HG03460 (cell line): ENCODE data around the gene C5orf58.
"Not testable (repeated sequence)": the region's sequence is repeated elsewhere in the genome, so short reads cannot be mapped to it uniquely, and the experiment has no call there.

Source experiments
- ATAC-seq: cut with Tn5 transposase; IDR thresholded peaks from one replicate; pipeline ENCODE4 v1.9.1; 2021; ENCODE audit not compliant: unreplicated experiment

Gene C5orf58

DNA sequence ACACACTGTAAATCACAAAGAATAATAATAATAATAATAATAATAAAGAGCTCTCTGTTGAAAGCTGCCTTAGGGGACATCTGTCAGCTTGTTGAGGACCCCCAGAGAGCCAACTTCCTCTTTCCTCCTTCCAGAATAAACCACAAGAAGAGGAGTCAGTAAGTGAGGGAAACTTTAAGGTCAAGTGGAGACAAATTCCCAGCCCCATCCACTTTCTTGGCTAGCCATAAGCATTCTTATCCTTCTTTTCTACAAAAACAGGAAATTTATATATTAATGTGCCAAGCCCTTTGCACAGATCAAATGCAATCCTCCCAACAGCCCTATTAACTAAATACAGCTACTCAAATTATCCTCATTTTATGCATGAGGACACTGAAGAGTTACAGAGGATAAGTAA is 9.4 kb upstream of the C5orf58 start:
- ATAC-seq, result no peak

DNA sequence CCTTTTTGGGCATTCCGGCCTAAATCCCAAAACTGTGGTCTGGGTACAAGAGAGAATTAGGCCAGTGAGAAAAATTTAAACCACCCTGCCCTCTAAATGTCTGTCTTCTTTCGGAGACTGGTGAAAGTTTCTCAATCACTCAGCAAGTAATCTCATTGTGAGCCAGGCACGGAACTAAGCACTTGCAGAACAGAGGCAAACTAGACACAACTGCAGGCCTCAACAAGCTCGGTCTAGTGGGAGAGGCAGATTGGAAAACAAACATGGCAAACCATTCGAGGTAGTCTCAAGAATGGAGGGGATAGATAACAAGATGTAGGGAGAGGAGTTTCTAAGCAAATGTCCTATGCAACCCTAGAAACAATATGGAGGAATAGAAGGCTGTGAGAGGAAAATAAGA is 8.9 kb upstream of the C5orf58 start:
- ATAC-seq, result no peak

DNA sequence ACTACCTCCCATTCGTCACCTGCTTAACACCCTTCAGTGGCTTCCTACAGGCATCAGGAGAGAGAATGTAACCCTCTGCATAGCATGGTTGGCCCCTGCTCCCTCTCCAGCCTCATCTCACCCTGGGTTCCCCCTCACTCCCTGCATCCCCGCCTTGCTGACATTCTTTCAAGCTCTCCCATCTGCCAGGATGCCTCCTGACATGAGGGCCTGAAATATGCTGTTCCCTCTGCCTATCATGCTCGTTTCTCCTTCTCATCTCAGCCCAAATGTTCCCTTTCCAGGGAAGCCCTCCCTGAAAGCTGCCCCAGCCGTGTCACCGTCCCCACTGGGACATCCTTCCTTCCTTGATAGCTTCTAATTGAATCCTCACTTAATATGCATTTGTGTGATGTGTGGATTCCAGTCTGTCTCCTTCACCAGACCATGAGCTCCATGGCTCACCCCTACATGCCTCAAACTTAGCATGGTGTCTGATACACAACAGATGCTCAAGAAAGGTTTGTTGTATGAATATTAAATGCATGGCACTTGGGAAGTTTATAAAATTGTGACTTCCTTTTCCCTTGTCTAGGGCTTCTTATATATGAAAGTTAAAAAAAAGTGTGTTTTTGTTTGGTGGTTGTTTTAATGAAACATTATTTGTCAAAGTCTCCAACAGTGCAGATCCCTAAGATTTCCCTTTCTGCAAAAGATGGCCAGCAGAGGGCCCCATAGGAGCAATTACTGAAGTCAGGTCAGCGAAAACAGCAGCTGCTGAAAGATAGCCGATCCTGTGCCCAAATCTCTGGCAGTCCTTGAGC is 7.3 kb upstream of the C5orf58 start:
- peak; percentile 62 for ATAC-seq

DNA sequence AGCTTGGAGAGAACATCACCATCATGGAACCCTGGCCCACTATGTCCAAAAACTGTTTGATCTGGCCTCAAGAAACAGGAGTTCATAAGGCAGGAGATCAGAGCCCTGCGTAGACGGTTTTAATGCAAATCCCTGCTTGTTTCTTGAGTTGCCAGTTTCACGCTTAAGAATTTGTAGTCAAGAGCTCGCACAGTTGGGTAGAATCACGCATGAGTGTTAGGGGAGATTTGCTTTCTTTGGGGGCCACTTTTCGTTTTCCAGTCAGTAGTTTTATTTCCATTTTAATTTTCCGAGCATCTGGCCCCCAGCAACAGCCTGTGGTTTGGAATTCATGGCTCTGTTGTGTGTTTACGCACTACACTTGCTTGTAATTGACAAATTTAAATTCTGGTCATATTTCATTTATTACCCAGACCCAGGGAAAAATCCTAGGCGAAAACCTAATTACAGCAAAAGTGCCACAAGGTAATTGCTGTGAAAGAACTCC is 6.6 kb upstream of the C5orf58 start:
- ATAC-seq, result no peak

DNA sequence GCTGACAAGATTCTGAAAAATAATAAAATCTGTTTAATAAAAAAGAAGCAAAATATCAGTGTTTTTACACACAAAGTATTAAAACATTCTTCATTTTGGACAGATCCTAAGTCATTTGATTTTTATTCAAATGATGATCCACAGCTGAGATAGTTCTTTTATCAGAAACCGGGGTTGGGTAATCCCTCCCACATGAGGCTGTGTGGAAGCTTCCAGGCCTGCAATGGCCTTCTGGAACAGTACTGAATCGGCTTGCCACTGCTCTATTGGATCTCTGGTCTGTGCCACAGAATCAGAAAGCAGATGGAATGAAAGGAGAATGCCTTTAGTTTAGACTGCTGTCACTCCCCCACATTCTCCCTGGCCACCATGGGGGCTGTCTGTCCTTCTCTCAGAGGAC is 6.1 kb upstream of the C5orf58 start:
- no peak for ATAC-seq

DNA sequence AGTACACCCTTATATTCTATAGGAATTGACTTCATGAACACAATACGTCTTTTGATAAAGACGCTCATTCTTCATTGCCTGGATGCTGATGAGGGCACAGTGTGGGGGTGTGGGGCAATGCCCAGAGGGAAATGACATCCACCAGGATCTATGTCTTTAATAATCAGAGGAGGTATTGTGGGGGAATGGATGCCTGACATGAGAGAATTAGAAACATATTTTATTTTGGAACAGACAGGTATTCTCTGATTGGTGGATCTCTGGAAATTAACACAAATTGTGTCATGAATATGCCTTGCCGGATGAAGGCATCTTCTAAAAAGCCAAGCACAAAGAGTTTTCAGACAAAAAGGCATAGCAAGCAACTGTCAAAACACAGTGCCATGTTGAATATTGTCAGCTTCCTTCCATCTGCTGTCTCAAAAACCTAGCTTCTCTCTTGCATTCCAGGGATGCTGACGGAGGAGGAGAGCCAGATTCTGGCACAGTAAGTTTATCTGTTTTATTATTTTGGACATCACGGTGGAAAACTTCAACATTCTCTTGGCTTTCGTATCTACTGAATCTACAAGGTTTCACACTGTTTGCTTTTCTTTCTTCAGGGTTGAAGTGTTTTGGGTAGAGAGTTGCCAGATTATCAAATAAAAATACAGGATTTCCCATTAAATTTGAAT is 3.9 kb upstream of the C5orf58 start:
- ATAC-seq, result no peak

DNA sequence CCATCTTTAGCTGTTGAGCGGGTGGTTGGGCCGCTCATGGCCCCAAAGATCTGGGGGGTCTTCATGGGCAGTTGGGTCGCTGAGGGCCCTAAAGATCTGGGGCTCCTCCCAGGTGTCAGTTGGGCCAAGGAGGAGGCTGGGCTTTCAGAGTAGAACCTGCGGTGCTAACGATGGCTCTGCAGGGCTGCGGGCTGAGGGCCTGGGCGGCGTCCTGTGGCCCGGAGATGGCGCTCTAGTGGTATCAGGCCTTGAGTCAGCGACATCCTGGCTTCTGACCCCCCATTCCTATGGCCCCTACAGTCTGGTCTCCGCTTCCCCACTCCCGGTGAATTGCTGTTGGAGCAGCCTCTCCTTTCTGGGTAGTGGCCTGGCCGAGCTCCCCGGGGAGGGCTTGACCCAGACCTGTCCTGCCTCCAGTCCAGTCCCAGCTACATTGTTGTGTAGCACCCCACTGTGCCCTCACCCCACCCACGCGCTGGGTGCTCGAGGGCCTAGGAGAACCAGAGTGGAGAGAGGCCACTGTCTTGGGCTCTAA is 640 bp downstream of the C5orf58 start:
- ATAC-seq, result no peak

DNA sequence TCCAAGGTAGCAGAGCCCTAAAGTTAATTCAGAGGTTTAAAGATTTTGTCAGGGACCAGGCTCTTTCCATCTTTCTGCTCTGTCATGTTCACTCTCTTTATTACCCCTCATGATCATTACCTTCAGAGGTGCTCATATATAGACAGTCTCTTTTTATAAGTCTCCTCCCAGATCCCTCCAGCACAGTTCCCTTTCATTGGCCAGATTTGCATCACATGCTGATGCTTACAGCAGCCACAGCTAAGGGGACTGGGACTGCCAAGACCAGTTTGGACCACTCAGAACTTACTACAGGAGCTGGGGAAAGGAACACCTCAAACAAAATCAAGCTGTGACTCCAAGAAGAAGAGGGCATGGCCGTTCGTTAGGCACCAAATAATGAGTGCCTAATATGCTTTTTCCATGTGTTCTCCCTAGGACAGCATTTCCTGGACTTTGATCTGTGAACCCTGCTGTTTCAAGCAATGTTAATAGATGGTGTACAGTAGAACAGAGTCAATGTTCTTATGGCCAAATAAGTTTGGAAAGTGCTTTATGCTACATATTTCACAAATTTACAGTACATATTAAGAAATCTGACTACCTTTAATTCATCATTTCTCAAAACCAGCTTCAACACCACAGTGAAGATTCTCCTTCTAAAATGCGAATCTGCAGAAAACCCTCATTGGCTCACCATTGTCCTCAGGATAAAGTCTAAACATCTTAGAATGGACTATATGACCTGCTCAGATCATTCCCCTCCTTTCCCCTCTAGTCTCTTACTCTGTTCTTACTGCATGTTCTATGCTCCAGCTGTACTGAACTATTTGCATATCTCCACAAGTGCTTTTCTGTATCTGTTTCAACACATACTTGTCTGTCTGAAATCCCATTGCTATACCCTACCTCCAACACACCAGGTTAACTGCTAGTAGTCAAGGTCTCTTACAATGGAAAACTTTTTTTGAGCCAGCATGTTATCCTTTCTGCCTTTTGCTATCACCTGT is 3.4 kb downstream of the C5orf58 start:
- ATAC-seq, result no peak

DNA sequence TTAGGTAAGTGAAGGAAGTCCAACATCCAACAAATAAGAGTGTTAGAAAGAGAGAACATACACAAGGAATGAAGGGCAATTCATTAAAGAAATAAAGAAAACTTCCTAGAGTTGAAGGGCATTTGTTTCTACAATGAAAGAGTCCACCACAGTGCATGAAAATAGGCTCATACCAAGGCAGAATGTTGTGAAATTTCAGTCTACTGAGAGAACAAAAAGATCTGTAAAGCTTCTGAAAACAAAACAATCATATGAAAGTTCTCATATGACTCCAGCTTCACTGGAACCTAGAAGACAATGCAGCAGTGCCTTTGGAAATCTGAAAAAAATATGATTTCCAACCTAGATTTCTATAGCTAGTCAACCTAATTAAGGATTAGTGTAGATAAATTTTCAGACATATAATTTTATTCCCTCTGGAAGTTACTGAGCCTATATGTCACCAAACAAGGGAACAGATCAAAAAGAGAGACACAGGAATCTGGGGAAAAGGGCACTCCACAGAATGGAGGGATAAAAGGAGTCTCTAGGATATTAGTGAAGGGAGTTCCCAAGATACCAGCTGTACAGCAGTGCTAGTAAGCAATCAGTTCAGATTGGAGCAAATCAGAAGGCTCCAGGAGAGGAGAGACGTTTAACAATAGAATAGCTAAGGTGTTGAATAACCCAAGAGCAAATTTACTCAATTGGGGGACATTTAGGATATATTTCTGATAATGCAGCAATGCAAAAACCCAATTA is 5.8 kb downstream of the C5orf58 start:
- no peak for ATAC-seq

DNA sequence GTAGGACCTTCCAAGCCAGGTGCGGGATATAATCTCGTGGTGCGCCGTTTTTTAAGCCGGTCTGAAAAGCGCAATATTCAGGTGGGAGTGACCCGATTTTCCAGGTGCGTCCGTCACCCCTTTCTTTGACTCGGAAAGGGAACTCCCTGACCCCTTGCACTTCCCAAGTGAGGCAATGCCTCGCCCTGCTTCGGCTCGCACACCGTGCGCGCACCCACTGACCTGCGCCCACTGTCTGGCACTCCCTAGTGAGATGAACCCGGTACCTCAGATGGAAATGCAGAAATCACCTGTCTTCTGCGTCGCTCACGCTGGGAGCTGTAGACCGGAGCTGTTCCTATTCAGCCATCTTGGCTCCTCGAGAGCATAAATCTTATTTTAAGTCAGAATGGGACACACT is 12.7 kb downstream of the C5orf58 start:
- ATAC-seq, result not testable (repeated sequence)

DNA sequence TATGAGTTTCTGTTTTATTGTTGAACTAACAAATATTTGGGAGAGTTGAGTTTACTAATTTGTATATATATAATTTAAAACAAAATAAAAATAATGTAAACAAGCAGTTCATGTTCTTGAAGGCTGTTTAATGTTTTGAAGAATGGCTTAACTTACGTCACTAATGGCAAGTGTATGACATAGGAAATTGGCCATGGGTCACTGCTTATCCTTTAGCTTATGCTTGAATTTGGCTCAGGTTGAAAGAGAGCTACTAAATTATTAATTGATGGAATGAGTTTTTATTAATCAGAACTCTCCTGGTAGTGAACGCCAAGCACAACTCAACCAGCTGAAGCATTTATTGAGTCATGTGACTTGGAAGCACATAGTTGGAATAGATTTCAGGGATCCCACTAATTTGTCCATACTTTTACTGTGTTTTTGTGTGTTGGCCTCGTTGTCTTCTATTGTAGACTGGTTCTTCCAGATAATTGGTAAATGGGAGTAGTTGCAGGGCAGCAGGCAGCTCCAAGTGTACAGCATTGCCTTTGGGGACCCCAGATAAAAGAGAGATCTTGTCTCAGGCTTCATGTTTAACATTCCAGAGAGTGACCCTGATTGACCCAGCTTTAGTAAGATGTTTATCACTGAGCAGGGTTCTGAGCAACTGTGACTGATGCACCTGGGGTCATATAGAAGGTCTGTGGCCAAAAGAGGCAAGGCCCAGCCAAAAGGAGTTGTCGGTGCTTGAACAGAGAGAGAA is 13.5 kb downstream of the C5orf58 start:
- ATAC-seq, result no peak

DNA sequence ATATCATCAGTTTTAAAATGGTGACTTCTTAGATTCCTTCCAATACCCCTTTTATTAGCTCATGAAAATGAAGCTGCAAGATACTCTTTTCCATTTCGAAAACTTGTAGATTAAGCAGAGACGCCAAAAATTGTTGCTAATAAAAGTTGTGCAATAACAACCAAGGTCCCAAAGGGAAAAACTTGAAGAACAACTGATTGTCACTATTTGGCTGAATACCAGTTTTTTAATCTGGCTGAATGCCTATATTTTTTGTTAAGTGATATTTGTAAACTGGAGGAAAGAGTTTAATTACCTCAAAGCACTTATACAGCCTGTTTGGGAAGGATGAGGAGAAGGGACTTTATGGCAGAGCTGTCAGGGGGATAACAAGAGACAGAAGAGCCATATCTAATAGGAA is 14.6 kb downstream of the C5orf58 start:
- no peak for ATAC-seq

DNA sequence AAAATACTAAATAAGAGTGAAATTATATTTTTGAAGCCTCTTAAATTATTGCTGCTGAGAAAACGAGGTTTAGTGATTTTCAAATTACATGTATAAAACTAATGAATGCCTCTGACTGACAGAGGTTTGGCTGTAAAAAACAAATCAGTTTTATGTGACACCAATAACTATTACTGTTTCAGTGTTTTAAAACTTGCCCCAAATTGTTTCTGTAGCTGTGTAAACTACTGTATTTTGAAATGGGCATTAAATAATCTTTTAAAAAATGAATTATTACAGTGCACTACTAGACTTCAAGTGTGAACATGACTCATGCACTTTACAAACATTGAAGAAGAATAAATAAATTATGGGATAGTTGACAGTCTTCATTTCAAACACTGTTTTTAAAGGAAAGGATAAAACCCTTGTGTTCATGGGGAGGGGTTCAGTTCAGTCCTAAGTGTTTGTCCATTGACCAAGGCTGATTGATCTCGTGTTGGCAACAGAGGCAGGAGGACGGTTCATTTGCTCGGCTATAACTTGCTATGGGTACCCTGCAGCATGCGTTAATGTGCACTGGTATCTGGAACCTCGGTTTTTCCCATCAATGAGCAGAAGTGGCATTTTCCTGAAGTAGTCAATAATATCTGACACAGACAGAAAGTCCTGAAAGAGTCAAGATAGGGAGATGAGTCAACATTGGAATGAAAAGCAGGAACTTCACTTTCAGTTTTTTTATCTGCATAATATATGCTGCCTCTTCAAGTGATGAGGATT is 15.6 kb downstream of the C5orf58 start:
- ATAC-seq, result no peak

DNA sequence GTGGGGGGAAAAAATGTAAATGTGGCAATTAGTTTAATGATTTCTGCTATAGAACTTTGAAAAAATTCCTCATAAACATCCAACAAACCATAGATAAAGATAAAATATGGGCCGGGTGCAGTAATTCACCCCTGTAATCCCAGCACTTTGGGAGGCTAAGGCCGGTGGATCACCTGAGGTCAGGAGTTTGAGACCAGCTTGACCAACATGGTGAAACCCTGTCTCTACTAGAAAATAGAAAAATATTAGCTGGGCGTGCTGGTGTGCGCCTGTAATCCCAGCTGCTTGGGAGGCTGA is 16.1 kb downstream of the C5orf58 start:
- not testable (repeated sequence) for ATAC-seq

DNA sequence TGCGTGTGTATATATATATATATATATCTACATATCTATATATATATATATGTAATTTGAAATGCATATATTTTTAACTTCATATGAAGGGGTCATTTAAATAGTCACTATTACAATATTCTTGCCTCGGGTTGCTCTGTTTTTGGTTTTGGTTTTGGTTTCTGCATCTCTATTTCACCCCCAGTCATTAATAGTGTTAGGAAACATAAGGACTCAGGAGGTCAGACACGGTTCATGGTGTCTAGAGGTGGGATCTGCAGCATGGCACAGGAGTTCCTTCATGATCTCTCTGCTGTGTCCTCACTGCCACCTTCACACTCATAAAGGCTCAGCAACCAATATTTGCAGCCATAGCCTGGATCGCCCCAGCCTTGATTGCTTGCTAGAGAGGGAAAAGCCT is 16.6 kb downstream of the C5orf58 start:
- no peak for ATAC-seq

DNA sequence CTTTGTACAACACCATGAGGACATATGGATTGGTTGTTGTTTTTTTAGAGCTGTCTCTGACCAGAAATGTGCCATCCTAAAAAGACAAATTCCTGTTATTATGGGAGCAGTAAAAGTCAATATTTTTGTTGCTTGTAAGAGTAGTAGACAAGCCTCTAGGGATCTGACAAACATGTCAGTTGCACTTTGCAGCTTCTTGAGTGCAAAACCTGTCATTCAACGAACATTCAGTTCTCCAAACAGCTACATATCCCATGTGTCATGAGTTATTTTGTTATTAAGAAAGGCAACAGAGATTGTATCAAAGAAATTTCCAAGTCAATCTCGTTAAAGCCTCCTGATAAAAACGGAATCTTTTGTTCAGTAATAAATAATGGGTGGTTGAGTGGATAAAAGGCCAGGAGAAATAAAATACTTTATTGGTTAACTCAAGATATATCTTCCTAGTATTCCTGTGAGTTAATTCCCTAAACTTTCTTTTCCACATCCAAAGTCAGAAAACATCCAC is 18.1 kb downstream of the C5orf58 start:
- ATAC-seq, result no peak

DNA sequence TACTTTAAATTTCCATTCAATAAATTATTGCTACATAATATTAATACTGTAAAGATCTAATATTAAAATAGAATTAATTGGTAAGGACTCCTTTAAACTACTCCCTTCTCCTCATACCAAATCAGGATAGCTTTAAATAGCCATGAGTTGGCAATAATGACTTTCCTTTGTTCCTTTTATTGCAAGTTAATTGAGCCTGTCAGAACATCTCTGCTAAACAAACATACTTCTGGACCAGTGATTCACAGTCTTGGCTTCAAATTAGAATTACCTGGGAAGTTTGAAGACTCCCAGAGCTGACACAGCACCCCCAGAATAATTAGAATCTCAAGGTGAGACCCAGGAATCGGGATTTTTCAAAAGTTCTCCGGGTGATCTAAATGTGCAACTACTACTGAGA is 18.7 kb downstream of the C5orf58 start:
- ATAC-seq, result no peak

DNA sequence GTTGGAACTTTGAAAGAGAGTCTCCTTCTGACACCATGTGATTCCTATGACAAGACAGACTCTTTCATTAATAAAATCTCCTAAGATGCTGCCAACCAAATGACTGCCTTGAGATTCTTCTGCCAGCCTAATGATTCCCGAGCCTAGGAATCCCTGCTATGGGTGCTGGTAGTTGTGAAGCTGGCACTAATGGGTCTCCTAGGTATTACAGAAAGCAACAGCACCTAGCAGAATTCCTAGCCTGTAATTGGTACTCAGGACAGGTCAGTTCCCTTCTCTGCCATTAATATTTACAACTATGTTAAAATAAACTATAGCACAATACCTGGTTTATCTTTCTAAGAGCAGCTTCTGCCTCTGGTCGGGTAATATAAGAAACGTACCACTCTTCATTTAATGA is 19.3 kb downstream of the C5orf58 start:
- ATAC-seq, result no peak
